SU-DHL-6 (cell line): Measurements from ENCODE around the gene SLC22A24.

ENCODE experiments used
- H2AFZ ChIP-seq: fragments of 200-600 bp; sonication (generic); 2 replicates; pipeline ENCODE4 v1.6.1; 2014; ENCODE audit warnings: low read depth, mild to moderate bottlenecking, moderate library complexity, mixed read lengths, antibody characterized with exemption, low read length; ENCODE audit not compliant: severe bottlenecking
- H3F3A ChIP-seq: fragments of 200-600 bp; shearing (Covaris generic); 2 replicates; pipeline ENCODE4 v1.6.0; 2016; ENCODE audit warnings: antibody characterized with exemption, mild to moderate bottlenecking; ENCODE audit not compliant: insufficient read depth
- H3K27ac ChIP-seq: fragments of 200-600 bp; sonication (generic); 2 replicates; pipeline ENCODE4 v1.5.1; 2016; ENCODE audit warnings: low read depth, mild to moderate bottlenecking, low read length, moderate library complexity, mixed read lengths
- H3K27me3 ChIP-seq: fragments of 200-600 bp; sonication (generic), shearing (Covaris generic); 2 replicates; pipeline ENCODE4 v1.6.0; 2014; ENCODE audit warnings: mild to moderate bottlenecking, low read length
- H3K36me3 ChIP-seq: fragments of 200-600 bp; sonication (generic); 2 replicates; pipeline ENCODE4 v1.6.1; 2014; ENCODE audit warnings: mild to moderate bottlenecking, low read length, mixed read lengths
- H3K4me2 ChIP-seq: fragments of 300-600, 200-600 bp; shearing (Covaris generic), sonication (generic); 2 replicates; pipeline ENCODE4 v1.6.0; 2014; ENCODE audit warnings: low read length, low read depth, mild to moderate bottlenecking; ENCODE audit not compliant: poor library complexity, severe bottlenecking
- H3K4me3 ChIP-seq: fragments of 200-600 bp; sonication (generic); 2 replicates; pipeline ENCODE4 v1.5.1; 2014; ENCODE audit warnings: antibody characterized with exemption, low read length, mild to moderate bottlenecking, mixed read lengths; ENCODE audit not compliant: insufficient read depth, poor library complexity, severe bottlenecking
- H3K79me2 ChIP-seq: fragments of 200-600 bp; sonication (generic); 2 replicates; pipeline ENCODE4 v1.6.1; 2014; ENCODE audit warnings: mild to moderate bottlenecking, low read length, moderate library complexity; ENCODE audit not compliant: insufficient read depth
- H3K9ac ChIP-seq: fragments of 200-600 bp; sonication (generic); 2 replicates; pipeline ENCODE4 v1.7.0; 2014; ENCODE audit warnings: mild to moderate bottlenecking, low read length
- H3K9me2 ChIP-seq: fragments of 200-600 bp; sonication (generic); replicated peaks from 2 replicates; pipeline ENCODE4 v1.6.1; 2014; ENCODE audit warnings: low read length; ENCODE audit not compliant: insufficient read depth
- H3K9me3 ChIP-seq: fragments of 200-600 bp; sonication (generic); 2 replicates; pipeline ENCODE4 v1.6.1; 2014; ENCODE audit warnings: low read length, mixed read lengths; ENCODE audit not compliant: insufficient read depth
- H4K20me1 ChIP-seq: fragments of 200-600 bp; sonication (generic); 2 replicates; pipeline ENCODE4 v1.6.1; 2014; ENCODE audit warnings: low read depth, mild to moderate bottlenecking, antibody characterized with exemption, low read length, moderate library complexity, mixed read lengths
- EZH2phosphoT487 ChIP-seq: fragments of 200-600 bp; sonication (generic), shearing (Covaris generic); conservative IDR thresholded peaks from 2 replicates; pipeline ENCODE4 v1.6.1; 2018; ENCODE audit warnings: mild to moderate bottlenecking, antibody characterized with exemption, low read length, moderate library complexity, mixed read lengths
- TF ChIP-seq, protein P1 (sequence below): fragments of 200-600 bp; sonication (generic); IDR thresholded peaks from one replicate; pipeline ENCODE4 v1.5.1; 2017; ENCODE audit warnings: antibody characterized with exemption, mild to moderate bottlenecking, low read length, moderate library complexity; ENCODE audit not compliant: insufficient read depth, poor library complexity, severe bottlenecking

The SLC22A24 gene, protein sequence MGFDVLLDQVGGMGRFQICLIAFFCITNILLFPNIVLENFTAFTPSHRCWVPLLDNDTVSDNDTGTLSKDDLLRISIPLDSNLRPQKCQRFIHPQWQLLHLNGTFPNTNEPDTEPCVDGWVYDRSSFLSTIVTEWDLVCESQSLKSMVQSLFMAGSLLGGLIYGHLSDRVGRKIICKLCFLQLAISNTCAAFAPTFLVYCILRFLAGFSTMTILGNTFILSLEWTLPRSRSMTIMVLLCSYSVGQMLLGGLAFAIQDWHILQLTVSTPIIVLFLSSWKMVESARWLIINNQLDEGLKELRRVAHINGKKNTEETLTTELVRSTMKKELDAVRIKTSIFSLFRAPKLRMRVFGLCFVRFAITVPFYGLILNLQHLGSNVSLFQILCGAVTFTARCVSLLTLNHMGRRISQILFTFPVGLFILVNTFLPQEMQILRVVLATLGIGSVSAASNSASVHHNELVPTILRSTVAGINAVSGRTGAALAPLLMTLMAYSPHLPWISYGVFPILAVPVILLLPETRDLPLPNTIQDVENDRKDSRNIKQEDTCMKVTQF

DNA sequence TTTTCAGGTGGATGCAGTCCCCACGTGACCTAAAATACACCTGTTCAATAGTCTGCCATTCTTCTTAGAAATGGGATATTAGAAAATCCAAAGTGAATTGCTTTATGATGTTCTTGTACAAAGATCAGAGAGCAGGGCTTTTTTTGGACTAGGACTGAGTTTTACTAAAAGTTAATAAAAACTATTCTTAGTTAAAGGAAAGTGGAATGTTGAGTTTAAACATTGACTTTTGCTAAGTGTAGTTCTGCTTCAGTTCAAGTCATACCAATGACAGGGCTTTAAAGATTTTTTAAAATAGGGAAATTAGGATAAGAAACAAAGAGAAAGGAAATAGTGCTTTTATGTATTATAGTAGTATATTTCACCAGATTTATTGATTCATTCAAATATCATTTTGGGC lies at the start of gene SLC22A24:
Gene SLC22A24, minus strand, starts transcription at position 101 of the 400 bp plus-strand sequence. CDS start 442 bp downstream, outside the sequence.
- Histone ChIP-seq H3K9ac (no peak within 1 kb of the TSS), H3K27ac (no peak within 1 kb of the TSS), H2AFZ (no peak within 1 kb of the TSS), H3K27me3 (no peaks in the 10 kb centered on the region), H4K20me1 (no peaks in the 10 kb centered on the region), H3K9me2 (no peaks in the 10 kb centered on the region), H3K4me2 (no peak within 1 kb of the TSS), H3F3A (no peaks in the 10 kb centered on the region), H3K9me3 (no peaks in the 10 kb centered on the region), H3K36me3 (no peaks in the 10 kb centered on the region), H3K4me3 (no peak within 1 kb of the TSS), H3K79me2 (no peaks in the 10 kb centered on the region)
- TF ChIP-seq EZH2phosphoT487 = no peak
- TF ChIP-seq, protein P1, sequence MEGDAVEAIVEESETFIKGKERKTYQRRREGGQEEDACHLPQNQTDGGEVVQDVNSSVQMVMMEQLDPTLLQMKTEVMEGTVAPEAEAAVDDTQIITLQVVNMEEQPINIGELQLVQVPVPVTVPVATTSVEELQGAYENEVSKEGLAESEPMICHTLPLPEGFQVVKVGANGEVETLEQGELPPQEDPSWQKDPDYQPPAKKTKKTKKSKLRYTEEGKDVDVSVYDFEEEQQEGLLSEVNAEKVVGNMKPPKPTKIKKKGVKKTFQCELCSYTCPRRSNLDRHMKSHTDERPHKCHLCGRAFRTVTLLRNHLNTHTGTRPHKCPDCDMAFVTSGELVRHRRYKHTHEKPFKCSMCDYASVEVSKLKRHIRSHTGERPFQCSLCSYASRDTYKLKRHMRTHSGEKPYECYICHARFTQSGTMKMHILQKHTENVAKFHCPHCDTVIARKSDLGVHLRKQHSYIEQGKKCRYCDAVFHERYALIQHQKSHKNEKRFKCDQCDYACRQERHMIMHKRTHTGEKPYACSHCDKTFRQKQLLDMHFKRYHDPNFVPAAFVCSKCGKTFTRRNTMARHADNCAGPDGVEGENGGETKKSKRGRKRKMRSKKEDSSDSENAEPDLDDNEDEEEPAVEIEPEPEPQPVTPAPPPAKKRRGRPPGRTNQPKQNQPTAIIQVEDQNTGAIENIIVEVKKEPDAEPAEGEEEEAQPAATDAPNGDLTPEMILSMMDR = no peak

DNA sequence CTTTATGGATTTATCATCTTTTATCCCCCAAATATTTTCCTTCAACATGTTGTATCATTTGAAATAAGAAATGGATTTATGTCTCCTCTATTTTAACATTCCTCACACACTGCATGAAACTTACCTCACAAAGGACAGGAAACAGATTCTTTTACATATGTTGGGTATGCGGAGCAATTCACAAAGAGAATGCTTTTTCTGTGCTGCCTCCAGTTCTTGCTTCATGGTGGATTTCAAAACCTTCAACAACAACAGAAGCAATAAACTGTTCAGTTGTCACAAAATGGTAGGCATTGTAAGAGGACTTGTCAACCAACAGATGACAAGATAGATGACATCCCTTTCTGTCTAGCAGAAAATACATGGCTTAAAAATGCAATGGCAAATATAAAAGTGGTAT lies 36.5 kb upstream of the SLC22A24 start:
- Histone ChIP-seq H2AFZ (no peak overlapping the region), H3K27ac (no peak overlapping the region), H3K27me3 (0 out of 2 replicates have a peak, but pooled peaks cover 3% of the 10 kb centered on the region), H3F3A (no peaks in the 10 kb centered on the region), H3K9me3 (no peaks in the 10 kb centered on the region), H3K9me2 (no peaks in the 10 kb centered on the region), H3K79me2 (no peaks in the 10 kb centered on the region), H3K4me3 (no peak overlapping the region), H3K4me2 (no peak overlapping the region), H3K9ac (no peak overlapping the region), H4K20me1 (no peaks in the 10 kb centered on the region), H3K36me3 (no peaks in the 10 kb centered on the region)
- TF ChIP-seq, protein P1 = no peak
- no peak for TF ChIP-seq EZH2phosphoT487

DNA sequence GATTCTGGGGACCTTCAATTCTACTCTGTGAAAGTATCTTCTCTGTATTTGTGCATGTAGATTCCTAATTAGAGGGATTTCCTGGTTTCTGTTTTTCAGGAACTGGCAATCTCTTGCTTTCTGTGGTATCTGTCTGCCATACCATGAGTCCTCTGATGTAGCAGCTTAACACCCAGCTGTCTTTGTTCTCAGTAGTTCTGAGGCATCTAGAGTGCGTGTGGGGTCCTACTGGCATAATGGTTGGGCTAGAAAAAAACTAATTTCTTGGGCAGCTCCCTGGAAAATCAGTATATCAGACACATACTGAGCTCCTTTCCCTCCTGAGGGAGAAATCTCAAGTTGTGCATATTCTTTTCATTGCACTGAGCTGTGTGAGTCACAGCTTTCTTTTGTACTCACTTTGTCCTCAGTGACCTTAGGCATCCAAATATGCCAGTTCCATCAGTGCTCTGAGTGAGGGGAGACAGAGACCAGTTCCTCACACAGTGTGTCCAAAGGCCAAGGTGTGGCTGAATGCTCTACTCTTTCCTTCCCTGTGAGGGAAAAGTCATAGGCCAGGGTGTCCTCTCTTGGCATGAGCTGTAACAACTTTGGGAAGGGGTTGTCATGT lies 35.5 kb upstream of the SLC22A24 start:
- Histone ChIP-seq H3K9me3 (no peaks in the 10 kb centered on the region), H3K9ac (no peak overlapping the region), H3K9me2 (no peaks in the 10 kb centered on the region), H3F3A (no peaks in the 10 kb centered on the region), H3K27me3 (0 out of 2 replicates have a peak, but pooled peaks cover 3% of the 10 kb centered on the region), H2AFZ (no peak overlapping the region), H3K36me3 (no peaks in the 10 kb centered on the region), H3K4me3 (no peak overlapping the region), H3K27ac (no peak overlapping the region), H4K20me1 (no peaks in the 10 kb centered on the region), H3K79me2 (no peaks in the 10 kb centered on the region), H3K4me2 (no peak overlapping the region)
- TF ChIP-seq, protein P1 = no peak
- TF ChIP-seq EZH2phosphoT487 = no peak
